Activated naive CD4-positive, alpha-beta T cell (primary cell): Measurements from ENCODE around the gene USP3.
"Not testable (repeated sequence)": the region's sequence is repeated elsewhere in the genome, so short reads cannot be mapped to it uniquely, and the experiment has no call there.

ENCODE experiments used
- DNase-seq, 4 experiments: peaks; one replicate each; lab custom pipeline; 2025; lab: John Stamatoyannopoulos, UW

USP3 gene

DNA sequence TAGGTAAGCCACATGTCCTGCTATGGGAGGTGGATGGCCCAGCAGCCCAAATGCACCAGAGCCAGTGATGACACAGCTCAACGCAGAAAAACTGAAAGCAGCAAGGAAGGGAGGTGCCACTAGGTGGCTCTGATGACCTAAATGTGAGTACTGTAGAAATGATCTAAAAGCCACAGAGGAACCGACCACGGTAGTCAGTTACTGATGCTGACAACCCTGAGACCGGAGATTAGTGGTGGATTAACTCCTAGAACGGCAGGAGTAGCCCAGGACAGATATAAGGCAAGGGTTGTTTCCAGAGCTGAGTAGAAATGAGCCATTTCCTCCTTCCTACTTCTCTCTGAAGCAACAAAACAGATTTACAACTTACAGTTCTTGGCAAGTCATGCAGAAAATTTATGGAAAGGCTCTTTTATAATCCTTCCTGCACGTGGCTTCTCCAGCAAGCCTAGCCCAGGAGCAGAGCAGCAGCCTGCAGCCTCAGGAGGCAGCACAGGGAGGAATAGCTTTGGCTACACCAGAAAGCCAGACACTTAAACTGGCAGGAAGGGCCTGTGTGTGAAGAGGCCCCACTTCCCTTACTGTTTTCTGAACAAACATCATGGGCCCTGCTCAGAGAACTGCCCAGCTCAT is 105.9 kb downstream of the USP3 start:
- peak in 3 of 4 experiments; percentile 23 to 57 (median 31) for DNase-seq

DNA sequence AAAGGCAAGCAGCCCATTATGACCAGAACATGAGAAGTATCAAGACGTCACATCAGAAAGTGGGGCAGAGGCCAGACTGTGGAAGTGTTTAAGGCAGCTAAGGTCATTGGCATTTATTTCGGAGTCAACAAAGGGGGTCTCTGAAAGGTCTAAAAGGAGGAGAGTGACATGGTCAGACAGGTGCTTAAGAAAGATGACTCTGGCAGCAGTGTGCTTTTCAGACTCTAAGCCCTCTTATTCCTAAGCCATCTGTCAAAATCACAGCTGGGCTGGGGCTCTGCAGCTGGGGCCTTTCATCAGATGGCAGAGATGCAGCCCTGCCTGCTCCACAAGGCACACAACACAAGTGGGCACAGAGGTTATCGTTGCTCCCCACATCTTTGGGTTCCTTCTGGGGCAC is 106.8 kb downstream of the USP3 start:
- no peak for DNase-seq

DNA sequence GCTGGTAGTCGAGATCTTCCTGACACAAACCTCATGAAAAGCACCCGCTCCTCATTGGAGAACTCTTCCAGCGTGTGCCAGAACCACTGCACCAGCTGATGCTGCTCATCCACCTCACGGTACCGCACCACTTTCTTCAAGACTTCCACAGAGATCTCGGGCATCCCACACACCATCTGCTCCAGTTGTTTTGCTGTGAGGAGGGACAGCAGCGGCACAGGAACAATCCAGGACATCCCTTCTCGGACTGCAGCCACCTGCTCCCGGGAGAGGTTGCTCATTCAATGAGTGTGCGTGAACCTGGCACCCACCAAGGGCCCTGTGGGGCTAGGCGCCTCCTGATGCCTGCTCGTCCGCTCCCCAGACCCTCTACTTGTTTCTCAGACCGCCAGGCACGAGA is 107.9 kb downstream of the USP3 start:
- no peak for DNase-seq

DNA sequence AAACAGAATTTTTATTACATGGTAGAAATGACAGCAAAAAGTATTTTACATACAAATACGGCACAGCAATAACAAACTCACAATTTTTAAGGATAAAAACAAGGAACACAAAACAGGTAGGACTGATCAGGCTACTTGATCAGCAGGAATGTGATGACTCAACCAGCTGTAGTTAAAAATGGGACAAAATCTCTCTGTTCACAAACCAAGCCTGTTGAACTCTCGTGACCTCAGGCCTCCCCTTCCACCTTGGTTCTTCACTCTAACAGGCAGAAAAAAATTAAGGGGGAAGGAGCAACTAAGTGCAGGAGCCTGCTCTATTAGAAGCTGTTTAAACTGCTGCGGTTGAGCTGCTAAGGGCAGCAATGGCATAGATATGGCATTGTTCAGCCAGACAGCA is 111.5 kb downstream of the USP3 start:
- DNase-seq, result no peak

DNA sequence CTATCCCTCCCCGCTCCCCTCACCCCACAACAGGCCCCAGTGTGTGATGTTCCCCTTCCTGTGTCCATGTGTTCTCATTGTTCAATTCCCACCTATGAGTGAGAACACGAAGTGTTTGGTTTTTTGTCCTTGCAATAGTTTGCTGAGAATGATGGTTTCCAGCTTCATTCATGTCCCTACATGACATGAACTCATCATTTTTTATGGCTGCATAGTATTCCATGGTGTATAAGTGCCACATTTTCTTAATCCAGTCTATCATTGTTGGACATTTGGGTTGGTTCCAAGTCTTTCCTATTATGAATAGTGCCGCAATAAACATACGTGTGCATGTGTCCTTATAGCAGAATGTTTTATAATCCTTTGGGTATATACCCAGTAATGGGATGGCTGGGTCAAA is 112.8 kb downstream of the USP3 start:
- DNase-seq, result not testable (repeated sequence)

DNA sequence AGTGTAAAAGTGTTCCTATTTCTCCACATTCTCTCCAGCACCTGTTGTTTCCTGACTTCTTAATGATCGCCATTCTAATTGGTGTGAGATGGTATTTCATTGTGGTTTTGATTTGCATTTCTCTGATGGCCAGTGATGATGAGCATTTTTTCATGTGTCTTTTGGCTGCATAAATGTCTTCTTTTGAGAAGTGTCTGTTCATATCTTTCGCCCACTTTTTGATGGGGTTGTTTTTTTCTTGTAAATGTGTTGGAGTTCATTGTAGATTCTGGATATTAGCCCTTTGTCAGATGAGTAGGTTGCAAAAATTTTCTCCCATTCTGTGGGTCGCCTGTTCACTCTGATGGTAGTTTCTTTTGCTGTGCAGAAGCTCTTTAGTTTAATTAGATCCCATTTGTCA is 113.2 kb downstream of the USP3 start:
- not testable (repeated sequence) for DNase-seq

DNA sequence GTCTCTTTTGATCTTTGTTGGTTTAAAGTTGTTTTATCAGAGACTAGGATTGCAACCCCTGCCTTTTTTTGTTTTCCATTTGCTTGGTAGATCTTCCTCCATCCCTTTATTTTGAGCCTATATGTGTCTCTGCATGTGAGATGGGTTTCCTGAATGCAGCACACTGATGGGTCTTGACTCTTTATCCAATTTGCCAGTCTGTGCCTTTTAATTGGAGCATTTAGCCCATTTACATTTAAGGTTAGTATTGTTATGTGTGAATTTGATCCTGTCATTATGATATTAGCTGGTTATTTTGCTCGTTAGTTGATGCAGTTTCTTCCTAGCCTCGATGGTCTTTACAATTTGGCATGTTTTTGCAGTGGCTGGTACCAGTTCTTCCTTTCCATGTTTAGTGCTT is 116.4 kb downstream of the USP3 start:
- not testable (repeated sequence) for DNase-seq

DNA sequence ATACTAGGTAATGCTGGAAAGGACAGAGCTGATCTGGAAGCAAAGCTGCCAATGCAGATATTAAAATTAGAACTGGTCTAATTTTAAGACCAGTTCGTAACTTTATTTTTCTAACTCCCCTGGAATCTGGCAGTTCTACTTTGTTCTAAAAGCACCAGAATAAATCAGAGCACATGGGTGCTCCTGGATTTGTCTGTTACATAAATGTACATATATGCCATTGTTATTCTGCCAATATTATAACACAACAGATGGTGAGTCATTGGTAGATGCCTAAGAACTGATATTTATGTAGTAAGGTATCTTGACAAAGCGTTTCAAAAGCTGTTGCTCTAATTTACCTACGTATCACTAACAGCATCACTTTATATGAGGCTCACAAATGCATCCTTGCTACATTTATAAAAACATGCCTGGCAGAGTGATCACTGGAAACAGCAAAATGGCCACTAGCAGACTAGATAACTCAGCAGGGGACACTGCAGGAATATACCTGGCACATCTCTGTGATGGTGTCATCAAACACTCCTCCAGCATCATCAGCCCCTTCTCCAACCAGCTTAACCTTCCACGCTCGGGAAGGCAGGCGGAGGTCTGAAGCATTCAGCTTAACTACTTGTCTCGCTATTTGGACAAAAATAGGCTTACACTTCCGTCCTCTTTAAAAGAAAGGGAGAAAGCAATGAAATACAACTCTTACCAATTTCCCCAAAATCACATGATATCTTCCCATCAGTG is 119.0 kb downstream of the USP3 start:
- no peak for DNase-seq

DNA sequence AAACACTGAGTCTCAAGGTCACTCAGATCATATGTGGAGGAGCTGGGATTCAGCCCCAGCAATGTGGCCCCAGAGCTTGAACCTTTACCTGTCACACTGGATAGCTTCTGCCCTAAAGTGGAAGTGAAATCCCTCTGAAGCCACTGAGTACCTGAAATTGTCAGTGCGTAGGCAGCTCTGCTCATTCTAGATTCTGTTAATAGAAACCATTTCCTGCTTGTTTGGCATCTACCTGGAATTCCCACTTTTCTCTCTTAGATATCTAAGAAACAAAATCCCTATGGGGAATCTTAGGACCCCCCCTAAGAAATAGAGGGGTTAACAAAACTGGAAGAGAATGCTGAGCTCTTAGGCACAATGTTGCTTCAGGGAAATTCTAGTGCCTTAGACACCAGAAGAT is 122.6 kb downstream of the USP3 start:
- no peak for DNase-seq

DNA sequence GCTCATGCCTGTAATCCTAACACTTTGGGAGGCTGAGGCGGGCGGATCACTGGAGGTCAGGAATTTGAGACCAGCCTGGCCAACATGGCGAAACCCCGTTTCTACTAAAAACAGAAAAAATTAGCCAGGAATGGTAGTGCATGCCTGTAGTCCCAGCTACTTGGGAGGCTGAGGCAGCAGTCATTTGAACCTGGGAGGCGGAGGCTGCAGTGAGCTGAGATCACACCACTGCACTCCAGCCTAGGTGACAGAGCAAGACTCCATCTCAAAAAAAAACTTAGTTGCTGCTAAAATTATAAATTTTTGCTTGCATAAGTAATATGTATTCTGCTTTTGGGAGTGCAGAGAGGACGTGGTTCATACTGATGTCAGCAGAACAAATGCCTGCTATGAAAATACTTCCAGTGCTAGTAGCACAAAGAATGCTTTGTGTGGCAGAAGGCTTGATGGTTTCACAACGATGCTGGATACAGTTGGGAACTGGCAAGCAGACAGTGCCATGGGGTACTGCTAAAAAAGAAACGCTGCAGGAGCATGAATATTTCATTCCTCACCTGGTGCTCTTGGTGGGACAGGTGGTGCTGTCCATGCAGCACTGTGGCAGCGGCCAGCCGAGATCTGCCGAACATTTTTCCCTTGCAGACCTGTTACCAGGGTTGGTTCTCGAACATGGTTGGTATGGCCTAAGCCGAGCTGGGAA is 123.9 kb downstream of the USP3 start:
- DNase-seq, result no peak

DNA sequence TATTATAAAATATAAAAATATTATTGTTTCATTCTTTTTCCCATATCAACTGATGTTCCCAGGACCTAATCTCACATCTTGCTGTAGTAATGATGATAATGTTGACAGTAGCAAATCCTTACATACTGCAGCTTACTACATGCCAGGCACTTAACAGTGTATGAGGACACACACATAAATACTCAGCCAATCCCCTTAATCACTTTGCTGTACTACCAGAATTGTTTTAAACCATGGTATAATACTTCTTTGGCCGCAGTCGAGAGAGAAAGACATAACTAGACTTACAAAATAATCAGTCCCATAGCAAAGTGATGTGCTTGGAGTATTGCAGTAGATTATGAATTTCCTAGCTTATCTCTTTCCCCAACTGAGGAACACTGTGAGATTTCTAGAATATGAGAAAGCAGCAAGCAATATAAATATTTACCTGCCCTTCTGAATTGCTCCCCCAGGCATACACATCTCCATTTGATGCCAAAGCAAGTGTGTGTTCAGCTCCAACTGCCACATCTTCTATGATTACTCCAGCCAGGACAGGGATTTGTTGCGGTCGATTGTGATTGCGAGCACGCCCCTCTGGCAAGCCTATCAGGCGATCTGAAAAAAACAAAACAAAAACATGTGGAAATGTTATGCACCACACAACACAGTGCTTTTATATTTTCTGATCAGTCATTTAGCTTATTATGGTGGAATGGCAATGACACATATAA is 125.8 kb downstream of the USP3 start:
- DNase-seq, result no peak

DNA sequence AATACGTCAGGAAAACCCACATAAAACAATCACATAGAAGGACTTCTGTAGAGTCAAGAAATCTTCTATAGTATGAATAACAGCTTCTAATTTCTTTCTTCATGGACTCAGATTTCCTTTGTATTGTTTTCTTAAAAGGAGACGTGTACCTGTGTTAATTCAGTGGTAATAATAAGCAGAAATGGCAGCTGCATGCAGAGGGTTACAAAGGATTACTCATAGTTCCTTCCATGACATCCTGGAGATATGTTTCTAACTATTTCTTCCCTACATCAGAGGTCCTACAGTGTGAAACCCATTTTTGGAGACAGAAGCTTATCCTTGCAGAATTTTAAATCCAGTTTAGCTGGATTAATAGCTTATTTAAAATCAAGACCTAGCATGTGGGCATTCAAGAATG is 128.9 kb downstream of the USP3 start:
- DNase-seq, result no peak

DNA sequence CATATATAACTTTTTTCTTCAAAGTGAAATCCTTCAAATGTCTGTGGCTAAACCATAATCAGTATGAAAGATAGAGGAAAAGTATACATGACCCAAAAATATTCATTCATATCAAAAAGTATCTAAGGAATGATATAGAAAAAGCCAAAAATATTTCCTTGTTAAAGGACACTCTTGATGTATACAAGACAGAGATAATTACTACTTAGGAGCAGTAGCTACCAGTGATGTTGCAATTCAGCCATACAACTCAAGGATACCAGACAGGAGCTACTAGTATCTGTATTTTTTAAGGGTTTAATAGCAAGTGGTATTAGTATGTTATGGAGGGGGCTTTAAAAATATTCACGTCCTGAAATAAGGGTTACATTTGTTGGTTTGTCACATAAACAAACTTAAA is 129.8 kb downstream of the USP3 start:
- no peak for DNase-seq

DNA sequence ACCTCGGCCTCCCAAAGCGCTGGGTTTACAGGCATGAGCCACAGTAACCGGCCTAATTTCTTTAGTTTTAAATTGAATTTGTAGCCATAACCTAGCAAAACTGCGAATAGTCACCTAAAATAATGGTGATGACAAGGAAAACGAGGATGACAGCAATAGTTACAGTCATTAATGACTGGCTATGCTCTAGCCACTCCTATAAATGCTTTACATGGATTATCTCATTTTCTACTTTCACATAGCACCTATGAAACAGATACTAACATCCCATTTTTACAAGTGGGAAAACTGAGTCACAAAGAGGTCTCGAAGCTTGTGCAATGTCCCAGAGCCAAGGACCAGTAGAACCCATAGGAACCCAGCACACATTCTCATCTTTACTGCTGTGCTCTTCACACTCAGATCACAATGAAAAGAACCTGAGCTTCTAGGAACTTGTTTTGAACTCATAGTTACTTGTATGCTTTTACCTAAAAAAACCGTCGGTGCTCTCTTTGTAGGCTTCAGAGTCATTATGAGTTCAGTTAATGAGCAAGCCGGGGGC is 132.2 kb downstream of the USP3 start:
- no peak for DNase-seq

DNA sequence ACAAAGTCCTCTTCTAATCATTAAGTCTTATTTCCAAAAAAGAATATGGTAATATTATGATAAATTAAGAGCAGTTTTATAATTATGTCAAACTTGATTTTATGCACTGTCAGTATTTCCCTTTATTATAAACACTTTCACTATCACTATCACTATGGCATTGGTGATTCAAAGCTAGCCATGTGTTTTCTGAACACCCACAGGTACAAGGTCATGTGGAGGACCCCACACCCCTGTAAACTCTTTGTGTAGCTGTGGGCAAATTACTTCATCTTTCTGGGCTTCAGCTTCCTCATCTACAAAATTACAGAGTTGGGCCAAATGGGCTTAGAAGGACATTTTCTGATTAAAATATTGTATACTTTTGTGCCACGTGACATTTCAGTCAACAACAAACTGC is 134.4 kb downstream of the USP3 start:
- DNase-seq, result no peak

DNA sequence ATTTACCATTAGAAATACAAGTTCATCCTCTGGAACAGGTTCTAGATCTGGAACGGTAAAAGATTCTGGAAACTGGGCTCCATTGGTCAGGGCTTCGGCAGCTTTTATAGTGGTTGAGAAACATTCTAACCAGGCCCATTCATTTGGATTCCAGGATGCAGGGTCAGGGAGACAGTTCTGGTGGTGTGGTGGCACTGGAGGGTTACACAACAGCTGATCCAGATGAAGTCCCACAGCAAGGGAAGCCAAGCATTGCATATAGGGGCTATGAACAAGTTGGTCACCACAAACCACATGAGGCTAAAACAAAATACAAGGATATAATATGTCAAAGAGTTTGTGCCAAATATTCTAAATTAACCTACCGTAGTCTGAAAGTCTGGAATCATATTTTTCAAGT is 135.8 kb downstream of the USP3 start:
- no peak for DNase-seq
